ENCODE results near the gene MNS1. TPM values are rescaled to one million over a fixed set of nuclear protein-coding genes. Genes with fewer than 3 reads are reported as not detected.
"Not testable (repeated sequence)": the region's sequence is repeated elsewhere in the genome, so short reads cannot be mapped to it uniquely, and the experiment has no call there.

Gene MNS1
- total RNA-seq, 1 experiment from 2014 or later = 4.3 TPM

- no peaks in the 10 kb centered on the region for H3K4me1 ChIP-seq (ENCODE audit: insufficient read depth, low read length)
- no peak overlapping the region for H2AFZ ChIP-seq (ENCODE audit: low read length)
- H3K9me3 ChIP-seq (ENCODE audit: low read length) = no peaks in the 10 kb centered on the region
- no peaks in the 10 kb centered on the region for H3F3A ChIP-seq (ENCODE audit: low read length, unreplicated experiment)
- no peaks in the 10 kb centered on the region for H3K9me2 ChIP-seq (replicated peaks; ENCODE audit: low read length)
- no peak overlapping the region for H3K27ac ChIP-seq (ENCODE audit: low read length)
- no peak for DNase-seq
- H3K9ac ChIP-seq (ENCODE audit: low read length) = no peak overlapping the region
- no peaks in the 10 kb centered on the region for H3K27me3 ChIP-seq (ENCODE audit: low read length)
- peaks cover 6% of the 10 kb centered on the region for H3K36me3 ChIP-seq (ENCODE audit: low read depth, low read length)
- no peaks in the 10 kb centered on the region for H4K20me1 ChIP-seq (ENCODE audit: low read length)
- no TSS peak for BruUV-seq (replicated peaks)
- H3K4me2 ChIP-seq (ENCODE audit: low read length) = no peak overlapping the region
- TF ChIP-seq EZH2 (IDR thresholded peaks at IDR 0.05; ENCODE audit: low read length, unreplicated experiment) = no peak
- no peak for TF ChIP-seq EZH2phosphoT487 (IDR thresholded peaks at IDR 0.05; ENCODE audit: borderline replicate concordance, low read length)
- TF ChIP-seq CTCF (conservative IDR thresholded peaks at IDR 0.05; ENCODE audit: low read depth, low read length) = no peak
- H3K79me2 ChIP-seq (ENCODE audit: low read length) = no peaks in the 10 kb centered on the region
- ATAC-seq = no peak
- intact Hi-C loops (cut with micrococcal nuclease) = no loop called here
- H3K4me3 ChIP-seq (ENCODE audit: low read length) = no peak overlapping the region
- POLR2A ChIA-PET (ENCODE audit: unreplicated experiment) = interaction anchor here (0.7 kb wide), 1 partner anchor 77 kb away, joined by 3 read pairs; no protein-coding TSS in a partner anchor
- CTCF ChIA-PET = no interaction called here
Observed at GRCh38 chr15:56425976-56426375, 39.0 kb downstream of the MNS1 start.

- ATAC-seq = no peak
- no peak overlapping the region for H3K4me2 ChIP-seq (ENCODE audit: low read length)
Observed at GRCh38 chr15:56425276-56425675, 39.7 kb downstream of the MNS1 start.

GRCh38 chr15:56413114-56413733 lies 51.7 kb downstream of the MNS1 start:
- BruUV-seq (replicated peaks); H3K36me3 ChIP-seq (ENCODE audit: low read depth, low read length); H3K27me3 ChIP-seq (ENCODE audit: low read length); H3K4me1 ChIP-seq (ENCODE audit: insufficient read depth, low read length); H3K27ac ChIP-seq (ENCODE audit: low read length); H3F3A ChIP-seq (ENCODE audit: low read length, unreplicated experiment); H3K9me2 ChIP-seq (replicated peaks; ENCODE audit: low read length); H2AFZ ChIP-seq (ENCODE audit: low read length); POLR2A ChIA-PET (ENCODE audit: unreplicated experiment); intact Hi-C loops (cut with micrococcal nuclease); DNase-seq; H3K9ac ChIP-seq (ENCODE audit: low read length); H3K4me3 ChIP-seq (ENCODE audit: low read length); H3K4me2 ChIP-seq (ENCODE audit: low read length); CTCF ChIA-PET; ATAC-seq; H3K9me3 ChIP-seq (ENCODE audit: low read length); H3K79me2 ChIP-seq (ENCODE audit: low read length); H4K20me1 ChIP-seq (ENCODE audit: low read length): not testable (repeated sequence)

More at GRCh38 chr15:56425276-56425675, 39.7 kb downstream of the MNS1 start:
- intact Hi-C loops (cut with micrococcal nuclease) = no loop called here
- Histone ChIP-seq H3K9me2 (replicated peaks; ENCODE audit: low read length) (no peaks in the 10 kb centered on the region), H3K27ac (ENCODE audit: low read length) (no peak overlapping the region), H3K36me3 (ENCODE audit: low read depth, low read length) (peaks cover 6% of the 10 kb centered on the region), H3K9me3 (ENCODE audit: low read length) (no peaks in the 10 kb centered on the region), H4K20me1 (ENCODE audit: low read length) (no peaks in the 10 kb centered on the region), H3K27me3 (ENCODE audit: low read length) (no peaks in the 10 kb centered on the region), H3K79me2 (ENCODE audit: low read length) (no peaks in the 10 kb centered on the region), H2AFZ (ENCODE audit: low read length) (no peak overlapping the region), H3K4me3 (ENCODE audit: low read length) (no peak overlapping the region), H3K9ac (ENCODE audit: low read length) (no peak overlapping the region), H3F3A (ENCODE audit: low read length, unreplicated experiment) (no peaks in the 10 kb centered on the region), H3K4me1 (ENCODE audit: insufficient read depth, low read length) (no peaks in the 10 kb centered on the region)
- POLR2A ChIA-PET (ENCODE audit: unreplicated experiment) = no interaction called here
- no peak for DNase-seq
- TF ChIP-seq EZH2 (IDR thresholded peaks at IDR 0.05; ENCODE audit: low read length, unreplicated experiment) = no peak
- no peak for TF ChIP-seq EZH2phosphoT487 (IDR thresholded peaks at IDR 0.05; ENCODE audit: borderline replicate concordance, low read length)
- TF ChIP-seq CTCF (conservative IDR thresholded peaks at IDR 0.05; ENCODE audit: low read depth, low read length) = no peak
- CTCF ChIA-PET = no interaction called here
- no TSS peak for BruUV-seq (replicated peaks)

Data from PC-3 (cell line).